Measurements from ENCODE around the gene TRIM10. TPM values are rescaled to one million over a fixed set of nuclear protein-coding genes. Genes with fewer than 3 reads are reported as not detected.
"Not testable (repeated sequence)": the region's sequence is repeated elsewhere in the genome, so short reads cannot be mapped to it uniquely, and the experiment has no call there.

TRIM10 gene
- total and polyA plus RNA-seq, 2 donors (not counting 1 experiment from before 2014, with no cell fraction given) = not detected

DNA sequence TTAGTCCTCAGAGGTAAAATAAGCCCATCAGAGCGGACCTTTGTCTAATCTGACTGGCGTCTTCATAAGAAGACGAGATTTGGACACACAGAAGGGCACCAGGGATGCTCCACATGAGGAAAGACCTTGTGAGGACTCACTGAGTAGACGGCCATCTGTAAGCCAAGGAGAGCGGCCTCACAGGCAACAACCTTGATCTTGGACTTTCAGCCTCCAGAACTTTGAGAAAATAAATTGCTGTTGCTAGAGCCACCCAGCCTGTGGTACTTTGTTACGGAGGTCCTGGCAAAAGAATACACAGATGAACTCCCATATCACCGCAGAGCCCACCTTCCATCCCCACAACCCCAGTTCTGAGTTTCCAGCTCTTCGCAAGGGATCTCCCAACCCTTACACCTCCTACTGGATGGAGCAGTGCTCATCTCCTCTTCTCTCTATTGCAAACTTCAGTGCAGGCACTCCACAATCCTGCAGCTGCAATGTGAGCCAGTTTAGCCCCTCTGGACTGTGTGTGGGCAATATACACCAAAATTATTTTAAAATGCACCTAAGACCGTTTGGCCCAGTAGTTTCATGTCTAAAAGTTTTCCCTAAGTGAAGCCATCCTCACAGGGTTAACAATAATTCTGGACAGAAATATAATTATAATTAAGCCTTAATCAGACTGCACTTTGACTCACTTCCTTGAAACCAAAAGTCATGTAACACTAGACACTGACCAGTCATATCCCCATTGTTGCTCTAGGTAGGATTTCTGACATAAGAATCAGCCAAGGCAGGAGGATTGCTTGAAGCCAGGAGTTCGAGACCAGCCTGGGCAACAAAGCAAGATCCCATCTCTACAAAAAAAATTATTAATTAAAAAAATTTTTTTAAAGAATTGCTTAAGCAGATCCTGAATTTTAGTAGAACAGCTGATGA, 39.3 kb downstream of the TRIM10 start:
- TF ChIP-seq, protein P1, sequence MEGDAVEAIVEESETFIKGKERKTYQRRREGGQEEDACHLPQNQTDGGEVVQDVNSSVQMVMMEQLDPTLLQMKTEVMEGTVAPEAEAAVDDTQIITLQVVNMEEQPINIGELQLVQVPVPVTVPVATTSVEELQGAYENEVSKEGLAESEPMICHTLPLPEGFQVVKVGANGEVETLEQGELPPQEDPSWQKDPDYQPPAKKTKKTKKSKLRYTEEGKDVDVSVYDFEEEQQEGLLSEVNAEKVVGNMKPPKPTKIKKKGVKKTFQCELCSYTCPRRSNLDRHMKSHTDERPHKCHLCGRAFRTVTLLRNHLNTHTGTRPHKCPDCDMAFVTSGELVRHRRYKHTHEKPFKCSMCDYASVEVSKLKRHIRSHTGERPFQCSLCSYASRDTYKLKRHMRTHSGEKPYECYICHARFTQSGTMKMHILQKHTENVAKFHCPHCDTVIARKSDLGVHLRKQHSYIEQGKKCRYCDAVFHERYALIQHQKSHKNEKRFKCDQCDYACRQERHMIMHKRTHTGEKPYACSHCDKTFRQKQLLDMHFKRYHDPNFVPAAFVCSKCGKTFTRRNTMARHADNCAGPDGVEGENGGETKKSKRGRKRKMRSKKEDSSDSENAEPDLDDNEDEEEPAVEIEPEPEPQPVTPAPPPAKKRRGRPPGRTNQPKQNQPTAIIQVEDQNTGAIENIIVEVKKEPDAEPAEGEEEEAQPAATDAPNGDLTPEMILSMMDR (IDR thresholded peaks at IDR 0.05) = no peak
- no peak for TF ChIP-seq EZH2 (IDR thresholded peaks at IDR 0.05; ENCODE audit: borderline replicate concordance, insufficient read depth, low read depth, low read length, poor library complexity, severe bottlenecking)
- no peaks in the 10 kb centered on the region for H3K9me3 Mint-ChIP-seq (ENCODE audit: insufficient read depth)

GRCh38 chr6:30118691-30119090, 42.3 kb downstream of the TRIM10 start:
- H3K9ac ChIP-seq (ENCODE audit: low read length); H3K4me2 ChIP-seq (replicated peaks; ENCODE audit: low read depth, low read length, poor library complexity, severe bottlenecking); H3K27ac ChIP-seq (ENCODE audit: low read length in 2 of 2); H3K4me3 Mint-ChIP-seq; H3K36me3 ChIP-seq (replicated peaks in 1 of 2; ENCODE audit: control extremely low read depth in 1 of 2, control insufficient read depth in 1 of 2, extremely low read depth in 1 of 2, insufficient read depth in 2 of 2, low read length in 1 of 2); H3K9me3 ChIP-seq (ENCODE audit: control extremely low read depth in 1 of 3, control insufficient read depth in 2 of 3, insufficient read depth in 1 of 3, low read length in 2 of 3); H3K9me3 Mint-ChIP-seq (ENCODE audit: insufficient read depth); H3K4me1 Mint-ChIP-seq; POLR2A ChIA-PET; DNase-seq; H2AFZ ChIP-seq (ENCODE audit: insufficient read depth, low read depth, low read length, poor library complexity, severe bottlenecking); H3K79me2 ChIP-seq (ENCODE audit: control insufficient read depth, insufficient read depth, low read length); H3K4me1 ChIP-seq (ENCODE audit: control insufficient read depth in 2 of 2, insufficient read depth in 2 of 2, low read length in 2 of 2); intact Hi-C loops (cut with micrococcal nuclease); ATAC-seq (ENCODE audit: low read depth); H3K27ac Mint-ChIP-seq; H4K20me1 ChIP-seq (ENCODE audit: control insufficient read depth, insufficient read depth, low read length, poor library complexity, severe bottlenecking); H3K4me3 ChIP-seq (ENCODE audit: control extremely low read depth in 1 of 5, extremely low read depth in 1 of 5, insufficient read depth in 1 of 5, low read depth in 2 of 5, low read length in 4 of 5): not testable (repeated sequence)
- peaks cover 41% of the 10 kb centered on the region for H3K27me3 Mint-ChIP-seq
- CTCF ChIA-PET = interaction anchor here (0.5 to 1.3 kb wide), 2 partner anchors 13 to 702 kb away, joined by 4 read pairs; no protein-coding TSS in a partner anchor
- 93% methylated on average over 3 of the region's 5 CpGs for WGBS (ENCODE audit: insufficient coverage)
- peaks cover 0 to 11% (median 3%) of the 10 kb centered on the region in 4 experiments for H3K27me3 ChIP-seq (replicated peaks in 1 of 4; ENCODE audit: control extremely low read depth in 1 of 4, control insufficient read depth in 3 of 4, insufficient read depth in 4 of 4, low read length in 3 of 4)

More for the DNA sequence above, 39.3 kb downstream of the TRIM10 start:
- H3K27ac Mint-ChIP-seq = no peak overlapping the region
- no peak overlapping the region for H3K4me3 Mint-ChIP-seq
- no peaks in the 10 kb centered on the region for H3K4me1 Mint-ChIP-seq
- ChIA-PET POLR2A (no interaction called here), CTCF (interaction anchor here (3.6 to 4.3 kb wide), 2 partner anchors 11 to 19 kb away, joined by 22 read pairs; no protein-coding TSS in a partner anchor)
- Histone ChIP-seq H3K9ac (ENCODE audit: low read length) (no peak overlapping the region), H3K4me2 (replicated peaks; ENCODE audit: low read depth, low read length, poor library complexity, severe bottlenecking) (no peak overlapping the region), H2AFZ (ENCODE audit: insufficient read depth, low read depth, low read length, poor library complexity, severe bottlenecking) (no peak overlapping the region), H3K27ac (ENCODE audit: low read length in 2 of 2) (no peak overlapping the region), H3K9me3 (ENCODE audit: control extremely low read depth in 1 of 3, control insufficient read depth in 2 of 3, insufficient read depth in 1 of 3, low read length in 2 of 3) (no peaks in the 10 kb centered on the region), H3K4me1 (ENCODE audit: control insufficient read depth in 2 of 2, insufficient read depth in 2 of 2, low read length in 2 of 2) (no peaks in the 10 kb centered on the region), H3K36me3 (replicated peaks in 1 of 2; ENCODE audit: control extremely low read depth in 1 of 2, control insufficient read depth in 1 of 2, extremely low read depth in 1 of 2, insufficient read depth in 2 of 2, low read length in 1 of 2) (no peaks in the 10 kb centered on the region), H4K20me1 (ENCODE audit: control insufficient read depth, insufficient read depth, low read length, poor library complexity, severe bottlenecking) (no peaks in the 10 kb centered on the region), H3K4me3 (ENCODE audit: control extremely low read depth in 1 of 5, extremely low read depth in 1 of 5, insufficient read depth in 1 of 5, low read depth in 2 of 5, low read length in 4 of 5) (no peak overlapping the region), H3K27me3 (replicated peaks in 1 of 4; ENCODE audit: control extremely low read depth in 1 of 4, control insufficient read depth in 3 of 4, insufficient read depth in 4 of 4, low read length in 3 of 4) (peaks cover 0 to 15% (median 4%) of the 10 kb centered on the region in 4 experiments), H3K79me2 (ENCODE audit: control insufficient read depth, insufficient read depth, low read length) (no peaks in the 10 kb centered on the region)
- peaks cover 42% of the 10 kb centered on the region for H3K27me3 Mint-ChIP-seq
- ATAC-seq (ENCODE audit: low read depth) (no peak), DNase-seq (no peak)
- intact Hi-C loops (cut with micrococcal nuclease) = no loop called here
- WGBS (ENCODE audit: insufficient coverage) = 96% methylated on average over 8 of the region's 10 CpGs

Data from B cell (primary cell).